ENCODE results near the gene KRTAP5-1.

KRTAP5-1 gene

DNA sequence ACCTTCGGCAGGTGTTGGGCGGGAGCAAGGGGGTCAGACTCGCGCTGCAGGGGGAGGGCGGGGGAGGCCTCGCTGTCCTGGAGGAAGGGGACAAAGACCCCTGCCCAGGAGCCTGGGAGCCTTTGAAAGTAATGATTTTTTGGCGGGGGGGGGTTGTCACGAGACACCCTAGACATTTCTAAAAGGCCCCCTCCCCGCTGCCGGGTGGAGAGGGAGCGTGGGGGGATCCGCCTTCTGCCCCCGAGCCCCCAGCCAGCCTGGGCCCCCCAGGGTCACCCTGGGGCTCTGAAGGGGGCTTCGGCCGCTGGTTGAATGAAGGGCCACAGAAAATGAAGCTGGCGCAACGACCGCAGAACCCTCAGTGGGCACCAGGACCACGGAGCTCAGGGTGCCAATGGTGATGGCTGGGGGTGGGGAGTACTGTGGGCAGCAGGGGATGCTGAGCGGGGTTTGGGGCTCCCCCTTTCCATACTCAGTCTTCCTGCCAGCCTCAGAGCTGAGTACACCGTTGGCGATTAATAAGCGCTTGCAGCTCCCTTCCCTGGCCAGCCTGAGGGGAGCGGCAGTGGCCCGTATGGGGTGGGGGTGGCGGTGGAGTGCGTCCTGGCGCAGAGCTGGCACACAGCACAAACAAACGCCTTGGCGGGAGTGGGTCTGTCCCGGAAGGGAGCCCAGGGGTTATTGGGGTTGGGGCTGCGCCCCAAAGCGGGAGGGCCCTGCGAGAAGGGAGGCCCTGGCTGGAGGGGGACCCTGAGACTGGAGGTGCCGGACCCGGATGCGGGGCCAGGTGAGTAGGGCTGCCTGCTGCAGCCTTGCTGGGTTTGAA is 11.8 kb downstream of the KRTAP5-1 start:
- peak overlapping the region; percentile 25 for H3K4me3 ChIP-seq (ENCODE audit: low read depth, low read length)

DNA sequence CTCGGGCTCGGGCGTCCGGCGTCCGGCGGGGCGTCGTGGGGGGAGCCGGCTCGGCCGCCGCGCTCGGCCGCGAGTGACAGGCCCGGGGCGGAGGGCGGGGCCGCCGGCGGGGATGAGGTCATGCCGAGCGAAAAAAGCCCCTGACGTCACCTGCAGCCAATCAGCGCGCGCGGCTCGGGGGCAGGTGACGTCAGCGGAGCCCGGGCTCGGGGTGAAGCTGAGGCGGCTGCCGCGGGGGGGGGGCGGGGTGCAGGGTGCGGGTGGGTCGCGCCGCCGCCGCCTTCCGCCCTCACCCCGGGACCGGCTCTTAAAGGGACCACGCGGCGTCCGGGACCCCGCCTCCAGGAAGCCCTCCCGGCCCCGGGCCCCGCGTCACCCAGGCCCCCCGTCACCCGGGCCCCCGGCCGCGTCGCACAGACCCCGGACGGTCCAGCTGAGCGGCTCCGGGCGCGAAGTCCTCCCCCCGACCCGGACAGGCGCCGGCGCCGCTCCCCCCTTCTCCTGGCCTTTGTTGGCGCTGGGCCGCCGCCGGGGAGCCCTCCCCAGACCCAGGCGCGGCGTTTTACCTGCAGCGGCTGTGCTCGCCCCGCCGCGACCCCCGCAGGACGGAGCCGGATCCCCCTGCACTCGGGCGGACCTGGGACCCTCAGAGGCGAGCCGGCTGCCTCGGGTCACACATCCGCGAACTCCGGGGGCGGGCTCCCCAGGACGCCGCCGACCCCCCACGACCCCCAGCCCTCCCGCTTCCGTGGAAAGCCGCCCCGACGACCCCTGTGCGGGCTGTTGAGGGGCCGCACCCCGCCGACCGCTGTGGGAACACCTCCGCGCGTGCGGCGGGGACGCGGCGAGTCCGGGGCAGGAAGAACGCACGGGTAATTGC is 12.6 kb downstream of the KRTAP5-1 start, which contains the start of gene DUSP8:
Gene DUSP8 (minus strand): TSS at position 75 of the 880 bp plus-strand sequence. CDS start 6,445 bp downstream, outside the sequence.
- peak within 1 kb of the TSS; percentile 50 for H3K4me3 ChIP-seq (ENCODE audit: low read depth, low read length)

DNA sequence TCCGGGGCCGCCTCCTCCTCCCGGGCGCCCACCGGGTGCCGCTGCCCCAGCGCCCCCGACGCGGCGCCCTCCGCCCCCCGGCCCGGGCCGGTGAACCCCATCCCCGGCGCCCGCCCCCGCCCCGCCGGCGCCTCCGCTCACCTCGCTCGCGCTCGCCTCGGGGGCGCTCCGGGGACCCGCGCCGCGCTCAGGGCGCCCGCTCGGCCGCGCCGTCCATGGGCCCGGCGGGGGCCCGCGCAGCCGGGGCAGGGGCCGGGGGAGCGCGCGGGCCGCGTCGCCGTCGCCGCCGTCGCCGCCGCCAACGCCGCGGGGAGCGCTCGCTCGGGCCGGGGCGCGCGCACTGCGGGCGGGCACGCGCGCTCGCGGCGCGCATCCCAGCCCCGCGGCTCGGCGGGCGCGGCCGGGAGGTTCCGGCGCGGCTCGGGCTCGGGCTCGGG is 13.3 kb downstream of the KRTAP5-1 start:
- peak overlapping the region; percentile 50 for H3K4me3 ChIP-seq (ENCODE audit: low read depth, low read length)

DNA sequence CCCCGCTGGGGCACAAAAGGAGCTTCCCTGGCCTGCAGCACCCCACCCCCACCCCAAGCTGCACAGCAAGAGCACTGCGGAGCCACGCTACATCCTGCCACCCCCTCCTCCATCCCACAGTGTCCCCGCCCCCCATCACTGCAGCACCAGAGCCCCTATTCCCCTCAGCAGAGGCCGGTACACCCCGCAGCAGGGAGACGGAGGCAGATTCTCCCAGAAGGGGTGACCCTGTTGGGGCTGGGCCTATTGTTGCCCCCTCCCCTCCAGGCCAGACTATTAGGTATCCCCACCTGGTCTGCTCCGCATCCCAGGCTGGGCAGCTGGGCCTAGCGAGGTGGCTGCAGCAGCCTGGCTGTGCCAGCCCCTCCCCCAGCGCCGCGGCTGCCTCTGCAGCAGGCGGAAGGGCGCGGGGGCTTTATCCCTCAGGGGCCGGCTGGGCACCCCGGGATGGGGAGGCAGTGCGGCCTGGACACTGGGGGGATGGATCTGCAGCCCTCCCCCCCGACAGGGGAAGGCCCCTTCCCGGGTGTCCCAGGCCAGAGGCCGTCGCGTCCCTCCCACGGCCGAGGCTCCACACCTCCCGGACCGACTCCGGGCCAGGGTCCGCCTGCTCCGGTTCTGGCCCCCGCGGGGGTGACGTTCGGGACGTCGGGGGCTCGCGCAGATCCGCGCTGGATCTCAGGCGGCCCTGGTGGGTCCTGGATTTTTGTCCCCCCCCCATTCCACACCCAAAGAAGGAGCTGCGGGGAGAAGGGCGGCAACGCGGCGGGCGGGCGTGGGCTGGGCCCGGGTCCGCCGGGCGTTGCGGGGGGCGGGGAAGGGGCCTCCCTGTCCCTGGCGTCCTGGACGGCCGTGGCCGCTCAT is 14.0 kb downstream of the KRTAP5-1 start:
- H3K4me3 ChIP-seq (ENCODE audit: low read depth, low read length) = peak overlapping the region; percentile 50

DNA sequence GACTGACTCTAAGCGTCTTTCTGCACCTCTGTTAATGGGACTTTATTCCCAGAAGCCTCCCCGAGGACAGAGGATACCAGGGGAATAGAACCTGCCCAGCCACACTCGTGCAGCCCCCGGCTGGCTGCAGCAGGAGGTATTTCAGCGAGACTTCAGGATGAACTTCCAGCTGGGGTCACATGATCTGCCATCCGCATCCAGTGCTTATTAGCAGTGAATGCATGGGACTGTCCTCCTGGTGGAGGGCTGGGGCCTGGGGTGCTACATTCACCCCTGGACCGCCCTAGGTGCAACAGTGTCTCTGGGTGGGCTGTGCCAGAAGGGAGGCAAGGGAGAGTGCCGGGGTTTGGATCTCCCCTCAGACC is 14.6 kb downstream of the KRTAP5-1 start:
- peak overlapping the region; percentile 13 for H3K4me3 ChIP-seq (ENCODE audit: low read depth, low read length)

DNA sequence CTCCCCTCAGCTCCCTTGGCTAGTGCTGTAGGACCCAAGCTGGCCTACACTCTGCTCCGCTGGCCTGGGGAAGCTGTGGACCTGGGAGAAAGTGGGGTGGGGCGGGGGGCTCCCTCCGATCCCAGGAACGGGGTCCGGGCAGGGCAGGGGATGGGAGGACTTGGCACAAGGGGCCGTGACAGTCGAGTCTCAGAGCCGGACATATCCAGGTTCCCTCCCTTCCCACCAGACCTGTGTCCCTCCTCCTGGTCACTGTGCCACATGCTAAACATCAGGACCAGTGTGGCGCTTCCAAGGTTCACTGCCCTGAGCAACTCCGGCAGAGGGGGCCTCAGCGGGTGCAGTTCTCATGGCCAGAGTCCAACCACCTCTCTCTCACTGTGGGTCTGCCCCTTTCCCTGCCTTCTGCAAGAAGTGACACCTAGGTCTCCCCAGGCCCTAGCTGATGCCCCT is 15.1 kb downstream of the KRTAP5-1 start:
- no peak overlapping the region for H3K4me3 ChIP-seq (ENCODE audit: low read depth, low read length)

DNA sequence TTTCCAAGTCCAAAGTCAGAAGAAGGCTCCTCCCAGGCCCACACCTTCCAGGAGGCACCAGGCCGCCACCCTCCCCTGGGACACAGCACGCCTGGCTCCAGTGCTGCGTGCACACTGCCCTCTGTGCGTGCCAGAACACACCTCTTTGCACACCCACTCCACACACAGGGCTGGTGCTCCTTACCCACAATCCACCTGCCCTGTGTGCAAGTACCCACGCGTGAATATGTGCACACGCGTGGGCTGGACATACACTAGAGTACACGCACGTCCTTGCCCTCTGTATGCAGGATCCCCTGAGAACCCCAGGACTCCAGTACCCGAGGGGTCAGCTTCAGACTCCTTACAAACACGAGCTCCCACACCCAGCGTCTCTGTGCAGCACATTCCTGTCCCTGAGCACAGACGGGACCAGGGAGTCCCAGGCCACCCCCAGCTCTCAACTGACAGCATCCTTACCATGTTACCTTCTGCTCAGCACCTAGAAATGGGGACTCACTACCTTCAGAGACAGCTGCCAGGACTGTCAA is 15.8 kb downstream of the KRTAP5-1 start:
- no peak overlapping the region for H3K4me3 ChIP-seq (ENCODE audit: low read depth, low read length)

DNA sequence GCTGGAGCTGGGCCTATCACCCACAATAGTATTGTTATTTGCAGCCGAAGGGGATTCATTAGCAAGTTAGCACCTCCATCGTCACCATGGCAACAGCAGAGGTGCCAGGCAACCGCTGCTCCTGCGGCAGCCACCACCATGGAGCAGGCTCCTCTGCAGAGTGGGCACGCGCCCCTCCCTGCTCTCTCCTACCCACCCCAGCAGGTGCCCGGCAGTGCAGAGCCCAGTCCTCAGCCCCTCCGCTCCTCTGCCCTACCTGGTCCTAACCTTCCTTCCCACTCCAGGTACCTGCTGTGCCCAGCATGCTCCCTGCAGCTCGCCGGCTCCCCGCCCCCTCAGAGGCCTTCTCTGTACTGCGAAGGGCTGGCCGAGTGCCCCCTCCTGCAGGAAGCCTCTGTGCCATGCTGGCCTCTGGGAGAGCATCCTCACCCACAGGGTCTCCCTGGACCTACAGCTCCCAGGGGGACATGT is 16.6 kb downstream of the KRTAP5-1 start:
- no peak overlapping the region for H3K4me3 ChIP-seq (ENCODE audit: low read depth, low read length)

DNA sequence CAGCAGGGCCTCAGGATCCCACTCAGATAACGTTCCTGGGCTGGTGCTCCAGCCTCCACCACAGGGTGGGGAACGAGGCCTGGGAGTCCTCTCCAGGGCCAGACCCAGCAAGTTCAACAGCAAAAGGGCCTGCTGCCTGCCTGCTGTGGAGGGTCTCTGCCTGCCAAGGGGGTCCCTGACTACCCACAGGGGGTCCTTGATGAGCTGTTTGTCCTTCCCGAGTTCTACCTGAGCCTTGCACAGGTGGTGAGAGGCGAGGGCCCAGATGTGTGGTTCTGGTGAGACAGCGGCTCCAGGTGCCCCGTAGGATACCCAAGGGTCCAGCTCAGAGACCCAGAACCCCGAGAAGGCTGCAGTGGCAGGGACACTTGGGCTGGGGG is 17.4 kb downstream of the KRTAP5-1 start:
- H3K4me3 ChIP-seq (ENCODE audit: low read depth, low read length) = no peak overlapping the region

DNA sequence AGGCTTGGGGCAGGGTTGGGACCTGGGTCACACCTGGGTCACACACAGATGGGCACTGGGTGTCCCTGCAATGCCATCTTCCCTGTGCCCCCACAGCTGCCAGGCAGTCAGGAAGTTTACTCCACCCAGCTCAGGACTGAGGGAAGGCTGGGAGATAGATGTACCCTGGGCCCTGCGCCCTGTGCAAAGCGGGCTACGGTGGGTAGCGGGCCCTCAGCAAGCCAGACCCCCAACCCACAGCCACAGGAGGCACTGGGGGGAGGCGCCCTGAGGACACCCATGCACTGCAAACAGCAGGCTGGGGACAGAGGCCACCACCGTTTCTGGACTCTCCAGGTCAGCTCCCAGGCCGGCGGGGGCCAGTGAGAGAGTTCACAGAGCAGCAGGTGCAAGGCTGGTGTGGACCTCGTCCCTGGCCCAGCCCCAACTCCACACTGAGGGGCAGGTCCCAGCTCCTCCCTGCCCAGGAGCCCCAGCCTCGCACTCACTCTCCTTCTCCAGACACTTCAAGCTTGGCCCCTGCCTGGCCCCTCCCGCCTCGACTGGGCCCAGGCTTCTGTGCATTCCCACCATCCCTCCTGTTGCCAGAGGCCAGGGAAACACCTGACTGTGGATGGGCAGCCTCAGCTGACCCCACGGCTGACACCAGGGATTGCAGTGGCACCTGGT is 17.9 kb downstream of the KRTAP5-1 start:
- H3K4me3 ChIP-seq (ENCODE audit: low read depth, low read length) = no peak overlapping the region

DNA sequence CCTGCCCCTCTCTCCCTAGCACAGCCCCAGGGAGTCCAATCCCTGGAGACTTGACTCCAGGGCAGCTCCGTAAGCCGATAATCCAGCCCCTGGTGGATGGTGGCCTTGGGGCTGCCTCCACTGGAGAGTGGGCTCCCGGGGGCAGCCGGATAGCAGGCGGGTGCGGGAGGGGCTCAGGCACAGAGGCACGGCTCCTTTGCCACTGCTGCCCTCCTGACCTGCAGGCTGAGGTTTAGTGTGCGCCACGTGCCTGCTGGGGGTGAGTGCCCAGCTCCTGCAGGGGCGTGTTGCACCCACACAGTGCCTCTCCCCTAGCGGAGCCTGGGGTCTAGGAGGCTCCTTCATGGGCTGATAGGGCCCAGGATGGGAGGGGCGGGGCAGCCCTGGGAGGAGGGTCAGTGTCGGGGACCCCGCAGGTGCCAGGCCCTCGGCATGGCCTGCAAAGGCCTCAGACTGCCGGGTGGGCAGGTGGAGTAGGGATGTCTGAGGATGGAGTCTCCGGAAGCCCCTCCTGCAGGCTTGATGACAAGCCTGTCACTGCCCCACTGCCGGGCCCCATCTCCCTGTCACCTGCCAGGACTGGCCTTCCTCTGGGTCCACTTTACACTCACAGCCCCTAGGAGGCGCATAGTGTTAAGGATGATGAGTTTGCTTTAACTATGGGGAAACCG is 18.6 kb downstream of the KRTAP5-1 start:
- no peak overlapping the region for H3K4me3 ChIP-seq (ENCODE audit: low read depth, low read length)

DNA sequence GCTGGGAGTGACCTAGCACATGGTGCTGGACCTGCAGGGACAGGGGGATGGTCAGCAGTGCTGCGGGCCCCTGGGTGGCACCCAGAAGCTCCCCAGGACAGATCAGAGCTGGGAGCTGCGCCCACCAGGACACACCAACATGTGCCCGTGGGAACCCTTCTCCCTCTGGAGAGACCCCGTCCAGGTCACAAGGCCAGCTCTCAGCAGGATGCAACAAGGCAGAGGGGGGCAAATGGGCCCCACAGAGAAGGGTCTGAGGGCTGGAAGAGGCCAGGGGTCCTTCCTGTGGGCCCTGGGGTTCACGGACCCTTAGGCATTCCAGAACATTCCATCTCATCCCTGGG is 19.2 kb downstream of the KRTAP5-1 start:
- no peak overlapping the region for H3K4me3 ChIP-seq (ENCODE audit: low read depth, low read length)

DNA sequence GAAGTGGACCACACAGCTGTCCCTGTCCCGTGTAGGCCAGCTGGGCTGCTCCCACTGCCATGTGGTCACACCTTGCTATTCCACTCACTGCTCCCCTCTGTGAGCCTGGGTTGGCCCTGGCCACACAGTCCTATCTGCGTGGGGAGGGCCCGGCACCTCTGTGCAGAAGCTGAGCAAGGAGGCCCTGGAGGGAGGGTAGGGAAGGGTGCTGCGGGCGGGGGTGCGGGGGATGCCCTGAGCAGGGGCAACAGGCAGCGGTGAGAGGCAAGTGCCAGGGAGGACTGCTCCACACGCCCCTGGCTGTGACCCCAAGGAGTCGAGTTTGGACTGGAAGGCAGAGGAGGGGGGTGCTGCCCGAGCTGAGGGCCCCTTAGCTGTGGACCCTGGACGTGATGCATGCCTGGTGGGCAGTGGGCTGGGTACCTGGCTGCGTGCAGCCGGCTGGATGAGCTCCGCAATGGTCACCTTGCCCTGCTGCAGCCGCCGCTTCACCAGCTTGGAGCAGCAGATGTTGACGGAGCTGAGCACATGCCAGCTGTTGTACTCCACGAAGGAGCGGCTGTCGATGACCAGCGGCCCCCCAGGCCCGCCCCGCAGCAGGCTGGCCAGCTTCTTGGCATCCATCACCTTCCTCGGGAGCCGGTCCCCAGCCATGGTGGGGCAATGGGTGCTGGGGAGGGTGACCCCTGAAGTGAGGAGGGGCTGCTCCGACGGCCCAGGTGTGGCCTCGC is 19.7 kb downstream of the KRTAP5-1 start:
- no peak overlapping the region for H3K4me3 ChIP-seq (ENCODE audit: low read depth, low read length)

DNA sequence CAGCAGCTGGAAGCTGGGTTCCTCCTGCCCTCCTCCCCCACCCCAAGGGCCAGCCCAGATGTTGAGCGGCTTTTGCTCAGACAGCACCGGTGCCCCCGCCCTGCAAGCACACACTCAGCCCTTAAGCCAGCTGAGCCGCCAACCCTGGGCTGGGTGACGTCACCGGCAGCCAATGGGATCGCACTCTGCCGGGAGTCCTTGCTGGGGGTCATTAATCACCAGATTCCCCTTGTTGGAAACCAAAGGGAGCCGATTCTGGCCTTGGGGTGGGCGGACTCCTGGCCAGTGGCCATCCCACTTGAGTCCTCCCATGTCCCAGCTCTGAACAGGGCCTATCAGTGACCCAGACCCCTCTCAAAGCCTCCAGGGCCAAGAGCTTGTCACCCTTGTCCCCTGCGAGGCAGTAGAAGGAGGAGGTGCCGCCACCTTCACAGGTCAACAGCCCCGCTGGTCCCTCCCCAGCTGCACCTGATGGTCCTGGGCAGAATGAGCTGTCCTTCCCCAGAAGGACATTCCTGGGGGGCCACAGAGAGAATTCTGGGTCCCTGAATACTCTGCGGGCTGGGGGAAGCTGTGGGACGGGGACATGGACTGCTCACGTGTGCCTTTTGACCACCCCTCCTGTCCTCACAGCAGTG is 20.4 kb downstream of the KRTAP5-1 start:
- H3K4me3 ChIP-seq (ENCODE audit: low read depth, low read length) = no peak overlapping the region

DNA sequence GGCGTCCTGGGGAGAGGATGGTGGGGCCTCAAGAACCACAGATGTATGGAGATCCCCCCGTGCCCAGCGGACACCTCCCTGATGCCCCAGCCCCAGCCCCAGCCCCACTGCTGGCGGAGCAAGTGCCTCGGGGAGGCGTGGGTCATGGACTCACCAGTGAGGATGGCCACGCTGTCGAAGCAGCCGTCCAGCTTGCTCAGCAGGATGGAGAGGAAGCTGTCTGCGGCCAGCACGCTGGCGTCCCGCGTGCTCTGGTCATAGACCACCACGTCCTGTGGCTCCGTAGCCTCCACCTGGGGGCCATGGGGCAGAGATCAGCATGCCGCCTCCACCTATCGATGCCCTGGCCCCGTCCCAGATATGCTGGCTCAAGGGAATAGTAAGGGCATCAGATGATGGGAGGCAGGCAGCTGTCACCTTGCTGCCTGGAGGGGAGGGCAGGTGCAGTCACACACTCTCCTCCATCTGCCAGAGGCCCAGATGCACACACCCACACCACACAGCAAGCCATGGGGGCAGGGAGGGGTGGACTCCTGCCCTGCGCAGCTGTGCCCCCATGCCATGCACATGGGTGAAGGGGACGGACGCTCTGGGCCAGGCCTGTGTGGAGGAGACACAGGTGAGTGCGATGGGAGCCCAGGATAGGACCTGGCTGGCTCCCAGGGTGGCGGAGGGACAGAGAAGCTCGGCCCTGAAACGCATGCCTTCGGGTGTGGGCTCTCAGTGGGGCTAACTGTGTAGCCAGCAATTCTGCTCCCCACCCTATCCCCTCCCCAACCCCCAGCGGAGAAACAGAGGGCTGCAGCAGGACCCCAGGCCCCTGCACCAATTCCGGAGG is 21.2 kb downstream of the KRTAP5-1 start:
- no peak overlapping the region for H3K4me3 ChIP-seq (ENCODE audit: low read depth, low read length)

DNA sequence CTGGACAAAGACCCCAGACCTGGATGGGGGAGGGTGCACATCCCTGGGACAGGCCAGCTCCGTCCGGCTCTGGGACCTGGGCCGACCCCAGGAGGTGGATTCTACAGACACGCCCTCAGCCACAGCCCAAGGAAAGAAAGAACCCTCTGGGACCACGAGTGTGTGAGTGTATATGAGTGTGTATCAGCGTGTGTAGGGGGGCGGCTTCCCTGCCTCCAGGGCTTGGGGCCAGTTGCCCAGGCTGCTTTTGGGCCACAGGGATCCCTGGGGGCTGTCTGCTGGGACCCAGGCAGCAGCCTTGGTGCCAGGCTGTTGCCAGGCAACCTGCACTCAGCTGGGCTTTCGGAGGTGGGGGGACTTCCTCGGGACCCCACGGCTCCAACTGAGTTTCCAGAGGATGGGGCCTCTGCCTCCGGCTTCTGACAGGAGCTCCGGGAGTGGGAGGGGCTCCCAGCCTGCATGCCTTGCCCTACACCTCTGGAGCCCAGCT is 21.9 kb downstream of the KRTAP5-1 start:
- no peak overlapping the region for H3K4me3 ChIP-seq (ENCODE audit: low read depth, low read length)

DNA sequence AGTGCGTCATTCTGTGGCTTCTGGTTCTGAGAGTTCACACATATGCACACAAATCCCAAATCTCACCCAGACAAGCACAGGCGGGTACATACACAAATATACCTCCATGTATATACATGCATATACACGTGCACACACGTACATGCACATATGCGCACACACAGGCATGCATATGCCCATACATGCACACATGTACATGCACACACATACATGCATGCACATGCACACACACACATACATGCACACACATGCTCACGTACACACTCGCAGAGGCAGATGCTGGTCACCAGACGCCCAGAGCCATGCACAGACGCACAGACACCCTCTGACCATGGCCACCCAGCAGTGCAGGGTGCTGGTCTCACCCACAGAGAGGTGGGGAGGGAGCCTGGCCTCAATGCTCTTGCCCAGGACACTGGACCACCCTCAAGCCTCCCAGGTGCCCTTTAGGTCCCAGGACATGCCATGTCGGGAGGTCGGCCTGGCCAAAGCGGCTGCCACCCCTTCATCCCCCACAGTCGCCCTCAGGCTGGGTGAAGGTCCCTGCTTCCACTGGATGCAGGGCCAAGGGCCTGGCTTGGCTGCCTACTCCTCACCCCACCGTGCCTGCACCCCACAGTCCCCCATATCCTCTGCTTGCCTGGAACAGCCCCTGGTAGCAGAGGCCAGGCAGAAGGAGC is 22.5 kb downstream of the KRTAP5-1 start:
- H3K4me3 ChIP-seq (ENCODE audit: low read depth, low read length) = no peak overlapping the region
